Uterus (tissue), 2 donors: ENCODE measurements around the gene CDKN3.

Experiments used
- POLR2A ChIP-seq, 2 donors: fragments of 450-650 bp; IDR thresholded peaks; one replicate each; pipeline ENCODE4 v1.6.1; 2016; ENCODE audit warnings: antibody characterized with exemption in 2 of 2, mild to moderate bottlenecking in 1 of 2, moderate library complexity in 1 of 2
- TF ChIP-seq, protein P1 (sequence below), 4 experiments: fragments of 200-600 bp in 2 of 4; fragments of 450-650 bp in 2 of 4; sonication (generic) in 2 of 4; IDR thresholded peaks; one replicate each; pipeline ENCODE4 v1.5.1; 2016 to 2019; ENCODE audit warnings: antibody characterized with exemption in 4 of 4, mild to moderate bottlenecking in 2 of 4, moderate library complexity in 1 of 4

DNA sequence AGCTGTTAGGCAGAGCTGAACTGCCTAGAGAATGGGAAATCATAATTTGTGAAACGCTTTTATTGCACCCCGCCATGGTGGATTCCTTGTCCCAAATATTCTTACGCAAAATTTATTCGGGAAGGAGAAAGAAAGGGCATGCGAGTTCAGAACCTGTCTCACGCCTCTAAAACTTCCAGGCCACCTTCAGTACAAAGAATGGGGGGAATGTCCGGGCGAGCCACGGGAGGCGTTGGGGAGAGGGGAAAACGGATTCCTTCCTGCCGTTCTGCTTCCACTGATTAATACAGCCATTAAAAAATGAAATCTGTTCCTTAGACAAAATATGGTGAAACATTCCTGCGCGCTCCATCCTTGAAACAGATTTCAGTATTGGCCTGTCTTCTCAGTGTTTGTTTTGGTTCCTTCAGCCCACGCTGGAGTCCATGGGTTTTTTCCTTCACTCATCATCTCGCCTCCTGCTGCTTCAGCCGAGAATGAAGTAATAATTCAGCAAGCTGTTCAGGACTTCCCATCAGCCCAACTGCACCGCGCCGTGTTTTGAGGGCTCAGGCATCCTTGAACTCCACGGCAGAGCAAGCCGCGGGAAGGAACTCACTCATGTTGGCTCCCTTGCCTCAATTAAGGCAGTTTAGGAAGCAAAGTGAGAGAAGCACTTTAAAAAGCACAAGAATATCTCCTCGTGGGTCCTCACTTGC lies 47.7 kb upstream of the CDKN3 start:
- TF ChIP-seq POLR2A (IDR thresholded peaks at IDR 0.05): no peak
- TF ChIP-seq, protein P1, sequence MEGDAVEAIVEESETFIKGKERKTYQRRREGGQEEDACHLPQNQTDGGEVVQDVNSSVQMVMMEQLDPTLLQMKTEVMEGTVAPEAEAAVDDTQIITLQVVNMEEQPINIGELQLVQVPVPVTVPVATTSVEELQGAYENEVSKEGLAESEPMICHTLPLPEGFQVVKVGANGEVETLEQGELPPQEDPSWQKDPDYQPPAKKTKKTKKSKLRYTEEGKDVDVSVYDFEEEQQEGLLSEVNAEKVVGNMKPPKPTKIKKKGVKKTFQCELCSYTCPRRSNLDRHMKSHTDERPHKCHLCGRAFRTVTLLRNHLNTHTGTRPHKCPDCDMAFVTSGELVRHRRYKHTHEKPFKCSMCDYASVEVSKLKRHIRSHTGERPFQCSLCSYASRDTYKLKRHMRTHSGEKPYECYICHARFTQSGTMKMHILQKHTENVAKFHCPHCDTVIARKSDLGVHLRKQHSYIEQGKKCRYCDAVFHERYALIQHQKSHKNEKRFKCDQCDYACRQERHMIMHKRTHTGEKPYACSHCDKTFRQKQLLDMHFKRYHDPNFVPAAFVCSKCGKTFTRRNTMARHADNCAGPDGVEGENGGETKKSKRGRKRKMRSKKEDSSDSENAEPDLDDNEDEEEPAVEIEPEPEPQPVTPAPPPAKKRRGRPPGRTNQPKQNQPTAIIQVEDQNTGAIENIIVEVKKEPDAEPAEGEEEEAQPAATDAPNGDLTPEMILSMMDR (IDR thresholded peaks at IDR 0.05): no peak
